Measurements from ENCODE around the gene FAM120B.
"Not testable (repeated sequence)": the region's sequence is repeated elsewhere in the genome, so short reads cannot be mapped to it uniquely, and the experiment has no call there.

The FAM120B gene

GRCh38 chr6:170344631-170345576, 38.3 kb downstream of the FAM120B start:
- Histone ChIP-seq H3K27ac (no peak overlapping the region), H3K36me3 (peaks cover 65% of the 10 kb centered on the region), H3K27me3 (no peaks in the 10 kb centered on the region), H3K4me3 (ENCODE audit: low read depth in 1 of 2, low read length in 1 of 2) (no peak overlapping the region), H3K9me3 (no peaks in the 10 kb centered on the region), H3K4me1 (ENCODE audit: control insufficient read depth in 1 of 2, insufficient read depth in 1 of 2, low read depth in 1 of 2, low read length in 1 of 2) (no peaks in the 10 kb centered on the region)
- no peak for TF ChIP-seq CTCF (IDR thresholded peaks at IDR 0.05)

GRCh38 chr6:170345662-170346061, 39.1 kb downstream of the FAM120B start:
- peaks cover 71% of the 10 kb centered on the region for H3K36me3 ChIP-seq
- H3K9me3 ChIP-seq: no peaks in the 10 kb centered on the region
- no peaks in the 10 kb centered on the region for H3K27me3 ChIP-seq
- TF ChIP-seq CTCF (IDR thresholded peaks at IDR 0.05): no peak
- H3K4me3 ChIP-seq (ENCODE audit: low read depth in 1 of 2, low read length in 1 of 2): no peak overlapping the region
- no peaks in the 10 kb centered on the region for H3K4me1 ChIP-seq (ENCODE audit: control insufficient read depth in 1 of 2, insufficient read depth in 1 of 2, low read depth in 1 of 2, low read length in 1 of 2)
- H3K27ac ChIP-seq: no peak overlapping the region

- peaks cover 64% of the 10 kb centered on the region for H3K36me3 ChIP-seq
- no peak overlapping the region for H3K4me3 ChIP-seq (ENCODE audit: low read depth in 1 of 2, low read length in 1 of 2)
- TF ChIP-seq CTCF (IDR thresholded peaks at IDR 0.05): no peak
- no peaks in the 10 kb centered on the region for H3K4me1 ChIP-seq (ENCODE audit: control insufficient read depth in 1 of 2, insufficient read depth in 1 of 2, low read depth in 1 of 2, low read length in 1 of 2)
- no peaks in the 10 kb centered on the region for H3K9me3 ChIP-seq
- H3K27ac ChIP-seq: no peak overlapping the region
- no peaks in the 10 kb centered on the region for H3K27me3 ChIP-seq
Observed at GRCh38 chr6:170346649-170347048, 40.1 kb downstream of the FAM120B start.

- no peaks in the 10 kb centered on the region for H3K27me3 ChIP-seq
- no peak overlapping the region for H3K4me3 ChIP-seq (ENCODE audit: low read depth in 1 of 2, low read length in 1 of 2)
- H3K4me1 ChIP-seq (ENCODE audit: control insufficient read depth in 1 of 2, insufficient read depth in 1 of 2, low read depth in 1 of 2, low read length in 1 of 2): no peaks in the 10 kb centered on the region
- no peak overlapping the region for H3K27ac ChIP-seq
- peaks cover 61% of the 10 kb centered on the region for H3K36me3 ChIP-seq
- no peaks in the 10 kb centered on the region for H3K9me3 ChIP-seq
- TF ChIP-seq CTCF (IDR thresholded peaks at IDR 0.05): no peak
Observed at GRCh38 chr6:170347091-170347490, 40.5 kb downstream of the FAM120B start.

- no peaks in the 10 kb centered on the region for H3K4me1 ChIP-seq (ENCODE audit: control insufficient read depth in 1 of 2, insufficient read depth in 1 of 2, low read depth in 1 of 2, low read length in 1 of 2)
- no peak overlapping the region for H3K4me3 ChIP-seq (ENCODE audit: low read depth in 1 of 2, low read length in 1 of 2)
- no peaks in the 10 kb centered on the region for H3K27me3 ChIP-seq
- no peak for TF ChIP-seq CTCF (IDR thresholded peaks at IDR 0.05)
- no peaks in the 10 kb centered on the region for H3K9me3 ChIP-seq
- no peak overlapping the region for H3K27ac ChIP-seq
- H3K36me3 ChIP-seq: peaks cover 53% of the 10 kb centered on the region
Observed at GRCh38 chr6:170347975-170348374, 41.4 kb downstream of the FAM120B start.

GRCh38 chr6:170351456-170351855, 44.9 kb downstream of the FAM120B start:
- H3K9me3 ChIP-seq; H3K4me1 ChIP-seq (ENCODE audit: control insufficient read depth in 1 of 2, insufficient read depth in 1 of 2, low read depth in 1 of 2, low read length in 1 of 2); H3K27me3 ChIP-seq; H3K27ac ChIP-seq; H3K4me3 ChIP-seq (ENCODE audit: low read depth in 1 of 2, low read length in 1 of 2): not testable (repeated sequence)
- H3K36me3 ChIP-seq: peaks cover 39% of the 10 kb centered on the region

- not testable (repeated sequence) for H3K27me3 ChIP-seq; H3K4me1 ChIP-seq (ENCODE audit: control insufficient read depth in 1 of 2, insufficient read depth in 1 of 2, low read depth in 1 of 2, low read length in 1 of 2); H3K9me3 ChIP-seq; H3K4me3 ChIP-seq (ENCODE audit: low read depth in 1 of 2, low read length in 1 of 2); H3K27ac ChIP-seq
- peaks cover 52% of the 10 kb centered on the region for H3K36me3 ChIP-seq
Observed at GRCh38 chr6:170355190-170355589, 48.6 kb downstream of the FAM120B start.

Measured in neutrophil (primary cell).